Breast epithelium (tissue), 4 donors: ENCODE data around the gene REPIN1. TPM values are rescaled to one million over a fixed set of nuclear protein-coding genes. Genes with fewer than 3 reads are reported as not detected.

ENCODE experiments used
- DNase-seq, 2 donors: peaks; one replicate each; pipeline ENCODE4 v3.0.0-alpha.2; 2019; ENCODE audit warnings: low spot score in 2 of 2
- H3K27ac ChIP-seq, 2 donors: fragments of 200-600 bp; sonication (generic) in 1 of 2; one replicate each; pipeline ENCODE4 v1.5.1; 2016 to 2019; ENCODE audit warnings: mild to moderate bottlenecking in 1 of 2
- H3K27me3 ChIP-seq, 2 donors: fragments of 200-600 bp; sonication (generic) in 1 of 2; one replicate each; pipeline versions ENCODE4 v1.5.1 to v1.6.0; 2017 to 2019; ENCODE audit warnings: control low read depth in 1 of 2, mild to moderate bottlenecking in 1 of 2
- H3K36me3 ChIP-seq: fragments of 200-600 bp; one replicate; pipeline ENCODE4 v1.5.1; 2019
- H3K4me1 ChIP-seq, 2 donors: fragments of 200-600 bp; sonication (generic); one replicate each; pipeline ENCODE4 v1.5.1; 2016 to 2019; ENCODE audit warnings: control low read depth in 1 of 2
- H3K4me3 ChIP-seq, 3 donors: fragments of 200-600 bp; sonication (generic); 1 replicate in 2 of 3; 2 replicates in 1 of 3; pipeline ENCODE4 v1.5.1; 2016 to 2019; ENCODE audit warnings: mild to moderate bottlenecking in 3 of 3, moderate library complexity in 2 of 3
- H3K9me3 ChIP-seq, 2 donors: fragments of 200-600 bp; sonication (generic) in 1 of 2; one replicate each; pipeline ENCODE4 v1.5.1; 2016 to 2019; ENCODE audit warnings: control low read depth in 1 of 2
- CTCF ChIP-seq, 3 donors: fragments of 450-650 bp; IDR thresholded peaks; one replicate each; pipeline ENCODE4 v1.5.1; 2016 to 2017; ENCODE audit warnings: antibody characterized with exemption in 3 of 3, mild to moderate bottlenecking in 3 of 3, moderate library complexity in 3 of 3
- POLR2A ChIP-seq: fragments of 450-650 bp; IDR thresholded peaks from one replicate; pipeline ENCODE4 v1.6.1; 2016; ENCODE audit warnings: antibody characterized with exemption, mild to moderate bottlenecking, moderate library complexity
- POLR2AphosphoS5 ChIP-seq, 3 donors: sonication (generic); formaldehyde crosslinking; IDR thresholded peaks; one replicate each; pipeline ENCODE4 v1.6.1; 2017; ENCODE audit warnings: antibody characterized with exemption in 3 of 3
- intact Hi-C: fragments of 100-400 bp; cut with DNase I; formaldehyde crosslinking; loops from one replicate; pipeline ENCODE4 v1.15.1; 2023; ENCODE audit warnings: low total_unique reads
- total RNA-seq, 3 donors: library from RNA; depleted of rRNA; stranded (reverse); fragments of >200 nt; gene quantifications; one replicate each; pipeline ENCODE4 v1.1.0, GENCODE V29; 2016

Gene REPIN1
- total RNA-seq, 3 donors from 2014 or later = 43.7 to 70.8 (median 68.2) TPM

GRCh38 chr7:150323682-150324372 is 44.8 kb upstream of the REPIN1 start:
- peaks cover 0 to 8% of the 10 kb centered on the region in 2 donors for H3K4me1 ChIP-seq
- H3K27ac ChIP-seq = peak overlapping the region; percentile 91 to 92
- intact Hi-C loops = no loop called here
- H3K9me3 ChIP-seq = no peaks in the 10 kb centered on the region
- no peaks in the 10 kb centered on the region for H3K27me3 ChIP-seq
- no peak for DNase-seq
- TF ChIP-seq POLR2A (no peak), CTCF (IDR thresholded peaks at IDR 0.05) (no peak), POLR2AphosphoS5 (IDR thresholded peaks at IDR 0.05) (no peak)
- peak overlapping the region; percentile 47 to 92 (median 84) for H3K4me3 ChIP-seq
- no peaks in the 10 kb centered on the region for H3K36me3 ChIP-seq

- no peak for DNase-seq
- no peaks in the 10 kb centered on the region for H3K27me3 ChIP-seq
- intact Hi-C loops = no loop called here
- H3K27ac ChIP-seq = peak overlapping the region; percentile 91 to 92
- peaks cover 0 to 8% of the 10 kb centered on the region in 2 donors for H3K4me1 ChIP-seq
- no peaks in the 10 kb centered on the region for H3K9me3 ChIP-seq
- peak overlapping the region in 2 of 3 donors; percentile 84 to 92 for H3K4me3 ChIP-seq
- TF ChIP-seq CTCF (IDR thresholded peaks at IDR 0.05) (no peak), POLR2AphosphoS5 (IDR thresholded peaks at IDR 0.05) (no peak), POLR2A (no peak)
- H3K36me3 ChIP-seq = no peaks in the 10 kb centered on the region
Observed at GRCh38 chr7:150324373-150324961, 44.2 kb upstream of the REPIN1 start.

GRCh38 chr7:150325110-150325611 is 43.5 kb upstream of the REPIN1 start:
- H3K36me3 ChIP-seq = no peaks in the 10 kb centered on the region
- H3K27me3 ChIP-seq = no peaks in the 10 kb centered on the region
- TF ChIP-seq POLR2AphosphoS5 (IDR thresholded peaks at IDR 0.05) (peak in 1 of 3 donors; percentile 21), POLR2A (no peak)
- no peaks in the 10 kb centered on the region for H3K9me3 ChIP-seq
- intact Hi-C loops = no loop called here
- DNase-seq = no peak
- H3K4me3 ChIP-seq = peak overlapping the region in 1 of 3 donors; percentile 84
- H3K27ac ChIP-seq = peak overlapping the region; percentile 91 to 92
- H3K4me1 ChIP-seq = peaks cover 0 to 8% of the 10 kb centered on the region in 2 donors

- DNase-seq = no peak
- no peak for TF ChIP-seq POLR2AphosphoS5 (IDR thresholded peaks at IDR 0.05)
- TF ChIP-seq POLR2A = no peak
- no peak for TF ChIP-seq CTCF (IDR thresholded peaks at IDR 0.05)
- no peaks in the 10 kb centered on the region for H3K36me3 ChIP-seq
- H3K27ac ChIP-seq = peak overlapping the region in 1 of 2 donors; percentile 35
- no peaks in the 10 kb centered on the region for H3K9me3 ChIP-seq
- intact Hi-C loops = no loop called here
- no peaks in the 10 kb centered on the region for H3K27me3 ChIP-seq
- H3K4me3 ChIP-seq = no peak overlapping the region
- peaks cover 0 to 8% of the 10 kb centered on the region in 2 donors for H3K4me1 ChIP-seq
Observed at GRCh38 chr7:150325901-150326300, 42.7 kb upstream of the REPIN1 start.

- intact Hi-C loops = no loop called here
- H3K4me1 ChIP-seq = peaks cover 0 to 8% of the 10 kb centered on the region in 2 donors
- no peak overlapping the region for H3K27ac ChIP-seq
- H3K36me3 ChIP-seq = no peaks in the 10 kb centered on the region
- TF ChIP-seq POLR2AphosphoS5 (IDR thresholded peaks at IDR 0.05) (no peak), CTCF (IDR thresholded peaks at IDR 0.05) (no peak), POLR2A (no peak)
- no peak overlapping the region for H3K4me3 ChIP-seq
- DNase-seq = no peak
- H3K9me3 ChIP-seq = no peaks in the 10 kb centered on the region
- no peaks in the 10 kb centered on the region for H3K27me3 ChIP-seq
Observed at GRCh38 chr7:150326657-150327268, 41.9 kb upstream of the REPIN1 start.
